WTC11 (cell line): ENCODE measurements around the gene ITPK1. TPM values are rescaled to one million over a fixed set of nuclear protein-coding genes. Genes with fewer than 3 reads are reported as not detected.
A peak's percentile ranks its signal among the peaks of the same experiment; 100 is the strongest.
"Not testable (repeated sequence)": the region's sequence is repeated elsewhere in the genome, so short reads cannot be mapped to it uniquely, and the experiment has no call there.

Source experiments
- ATAC-seq: fragments of 200-7000 bp; cut with Tn5 transposase; 2 replicates; pipeline ENCODE4 v1.10.0; 2021; ENCODE audit warnings: mild to moderate bottlenecking, moderate library complexity
- CTCF ChIA-PET: fragments of 300-600 bp; sonication (Branson Sonifier 250); formaldehyde crosslinking; loops from one replicate; lab custom pipeline; 2021; ENCODE audit warnings: antibody characterized with exemption; lab: Charles Lee
- POLR2A ChIA-PET: fragments of 350-600 bp; sonication (Branson Sonifier 250); formaldehyde crosslinking; loops from one replicate; lab custom pipeline; 2021; ENCODE audit warnings: antibody characterized with exemption; lab: Charles Lee
- DNase-seq: peaks from one replicate; pipeline ENCODE4 v3.0.0; 2021; ENCODE audit warnings: low spot score
- H3K27ac Mint-ChIP-seq: 2 replicates; pipeline ENCODE4 v1.8.0; 2021; ENCODE audit warnings: mixed read lengths
- H3K27me3 Mint-ChIP-seq: 2 replicates; pipeline ENCODE4 v1.8.0; 2021; ENCODE audit warnings: low read depth, mild to moderate bottlenecking, moderate library complexity, mixed read lengths
- H3K36me3 Mint-ChIP-seq: 2 replicates; pipeline ENCODE4 v1.8.0; 2021; ENCODE audit warnings: mixed read lengths
- H3K4me1 Mint-ChIP-seq: 2 replicates; pipeline ENCODE4 v1.8.0; 2022; ENCODE audit warnings: mixed read lengths
- H3K4me3 Mint-ChIP-seq: 2 replicates; pipeline ENCODE4 v1.8.0; 2021; ENCODE audit warnings: mild to moderate bottlenecking, moderate library complexity, mixed read lengths
- H3K9me3 Mint-ChIP-seq: 2 replicates; pipeline ENCODE4 v1.8.0; 2021; ENCODE audit warnings: mixed read lengths
- GABPB1 ChIP-seq: sonication (generic); formaldehyde crosslinking; IDR thresholded peaks from 2 replicates; pipeline ENCODE4 v1.8.1; 2023; ENCODE audit warnings: mild to moderate bottlenecking, missing genetic modification reagents
- KAT7 ChIP-seq: sonication (generic); formaldehyde crosslinking; IDR thresholded peaks from 2 replicates; pipeline ENCODE4 v1.8.1; 2023; ENCODE audit warnings: missing genetic modification reagents, mild to moderate bottlenecking, borderline replicate concordance
- ZNF232 ChIP-seq: sonication (generic); formaldehyde crosslinking; IDR thresholded peaks from 2 replicates; pipeline ENCODE4 v1.8.0; 2022; ENCODE audit warnings: mild to moderate bottlenecking, missing genetic modification reagents
- ZNF263 ChIP-seq: sonication (generic); formaldehyde crosslinking; IDR thresholded peaks from 2 replicates; pipeline ENCODE4 v1.8.1; 2022; ENCODE audit warnings: low read depth, mild to moderate bottlenecking, moderate library complexity, missing genetic modification reagents
- total RNA-seq: library from RNA; stranded (reverse); gene quantifications from 3 replicates; pipeline ENCODE4 v1.2.3, GENCODE V29; 2021
- TF ChIP-seq, protein P1 (sequence below): fragments of 200-600 bp; IDR thresholded peaks from 2 replicates; pipeline ENCODE4 v1.8.0; 2022; ENCODE audit warnings: antibody characterized with exemption
- TF ChIP-seq, protein P2 (sequence below): sonication (generic); formaldehyde crosslinking; IDR thresholded peaks from 2 replicates; pipeline ENCODE4 v1.8.1; 2023; ENCODE audit warnings: mild to moderate bottlenecking, moderate library complexity, missing genetic modification reagents
- TF ChIP-seq, protein P3 (sequence below): sonication (generic); formaldehyde crosslinking; IDR thresholded peaks from 2 replicates; pipeline ENCODE4 v1.8.0; 2023; ENCODE audit warnings: mild to moderate bottlenecking, missing genetic modification reagents
- TF ChIP-seq, protein P4 (sequence below): sonication (generic); formaldehyde crosslinking; IDR thresholded peaks from 2 replicates; pipeline ENCODE4 v1.8.0; 2022; ENCODE audit warnings: mild to moderate bottlenecking, missing genetic modification reagents

The ITPK1 gene
- total RNA-seq, 1 experiment from 2014 or later: 144 TPM

DNA sequence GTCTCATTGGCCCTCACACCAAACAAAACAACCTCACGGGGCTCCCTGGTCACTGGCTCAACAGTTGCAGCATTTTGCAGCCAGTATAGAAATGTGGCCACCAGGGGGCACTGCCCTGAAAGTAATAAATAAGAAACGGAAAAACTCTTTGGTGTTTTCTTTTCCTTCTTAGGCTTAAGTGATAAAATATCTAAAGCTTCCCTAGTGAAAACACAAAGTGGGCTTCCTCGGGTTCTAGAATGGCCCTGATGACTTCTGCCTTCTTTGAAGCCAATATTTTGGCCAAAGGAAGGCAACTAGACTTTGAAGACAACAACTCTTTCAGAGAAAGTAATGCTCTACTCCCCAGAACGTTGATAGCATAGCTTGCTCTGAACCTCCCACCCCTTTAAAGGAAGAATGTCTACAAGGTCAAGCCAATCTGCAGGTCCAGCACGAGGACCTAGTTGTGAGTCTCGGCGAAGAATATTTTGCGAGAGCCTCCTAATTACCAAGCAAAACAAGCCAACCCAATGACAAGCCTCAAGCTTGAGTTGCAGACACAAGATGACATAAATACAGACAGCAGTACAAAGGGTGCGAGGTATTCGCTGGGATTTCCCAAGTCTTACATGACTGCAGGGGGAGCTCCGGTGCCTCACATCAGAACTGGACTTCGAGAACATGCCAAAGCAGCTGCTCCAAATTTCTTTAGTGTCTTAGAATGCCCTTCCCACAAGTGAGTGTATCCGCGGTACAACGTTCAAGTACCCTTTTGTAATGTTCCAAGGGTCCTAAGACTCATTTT, 2.6 kb downstream of the ITPK1 start:
- no peaks in the 10 kb centered on the region; the same call in 1 of the 2 replicates for H3K27me3 Mint-ChIP-seq
- CTCF ChIA-PET: interaction anchor here (0.6 to 5.4 kb wide), 80 partner anchors 8 to 827 kb away, joined by 3 to 131 read pairs (median 5); partner anchors contain the start of genes GON7, LYSET, MOAP1 and UBR7
- H3K36me3 Mint-ChIP-seq: no peaks in the 10 kb centered on the region
- H3K9me3 Mint-ChIP-seq: no peaks in the 10 kb centered on the region
- DNase-seq: peak; percentile 85
- H3K4me3 Mint-ChIP-seq: peak overlapping the region; percentile 86
- TF ChIP-seq GABPB1 (CRISPR knock-in tag) (no peak), KAT7 (CRISPR knock-in tag) (0 out of 2 replicates have a peak, but pooled peaks have one; percentile 59), ZNF232 (CRISPR knock-in tag) (0 out of 2 replicates have a peak, but pooled peaks have one; percentile 4)
- TF ChIP-seq, protein P1, sequence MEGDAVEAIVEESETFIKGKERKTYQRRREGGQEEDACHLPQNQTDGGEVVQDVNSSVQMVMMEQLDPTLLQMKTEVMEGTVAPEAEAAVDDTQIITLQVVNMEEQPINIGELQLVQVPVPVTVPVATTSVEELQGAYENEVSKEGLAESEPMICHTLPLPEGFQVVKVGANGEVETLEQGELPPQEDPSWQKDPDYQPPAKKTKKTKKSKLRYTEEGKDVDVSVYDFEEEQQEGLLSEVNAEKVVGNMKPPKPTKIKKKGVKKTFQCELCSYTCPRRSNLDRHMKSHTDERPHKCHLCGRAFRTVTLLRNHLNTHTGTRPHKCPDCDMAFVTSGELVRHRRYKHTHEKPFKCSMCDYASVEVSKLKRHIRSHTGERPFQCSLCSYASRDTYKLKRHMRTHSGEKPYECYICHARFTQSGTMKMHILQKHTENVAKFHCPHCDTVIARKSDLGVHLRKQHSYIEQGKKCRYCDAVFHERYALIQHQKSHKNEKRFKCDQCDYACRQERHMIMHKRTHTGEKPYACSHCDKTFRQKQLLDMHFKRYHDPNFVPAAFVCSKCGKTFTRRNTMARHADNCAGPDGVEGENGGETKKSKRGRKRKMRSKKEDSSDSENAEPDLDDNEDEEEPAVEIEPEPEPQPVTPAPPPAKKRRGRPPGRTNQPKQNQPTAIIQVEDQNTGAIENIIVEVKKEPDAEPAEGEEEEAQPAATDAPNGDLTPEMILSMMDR: peak; percentile 74
- TF ChIP-seq, protein P2, sequence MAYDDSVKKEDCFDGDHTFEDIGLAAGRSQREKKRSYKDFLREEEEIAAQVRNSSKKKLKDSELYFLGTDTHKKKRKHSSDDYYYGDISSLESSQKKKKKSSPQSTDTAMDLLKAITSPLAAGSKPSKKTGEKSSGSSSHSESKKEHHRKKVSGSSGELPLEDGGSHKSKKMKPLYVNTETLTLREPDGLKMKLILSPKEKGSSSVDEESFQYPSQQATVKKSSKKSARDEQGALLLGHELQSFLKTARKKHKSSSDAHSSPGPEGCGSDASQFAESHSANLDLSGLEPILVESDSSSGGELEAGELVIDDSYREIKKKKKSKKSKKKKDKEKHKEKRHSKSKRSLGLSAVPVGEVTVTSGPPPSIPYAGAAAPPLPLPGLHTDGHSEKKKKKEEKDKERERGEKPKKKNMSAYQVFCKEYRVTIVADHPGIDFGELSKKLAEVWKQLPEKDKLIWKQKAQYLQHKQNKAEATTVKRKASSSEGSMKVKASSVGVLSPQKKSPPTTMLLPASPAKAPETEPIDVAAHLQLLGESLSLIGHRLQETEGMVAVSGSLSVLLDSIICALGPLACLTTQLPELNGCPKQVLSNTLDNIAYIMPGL (CRISPR knock-in tag): peak; percentile 60; the same call in 1 of the 2 replicates
- POLR2A ChIA-PET: interaction anchor here (0.6 to 3.1 kb wide), 4 partner anchors 26 to 365 kb away, joined by 3 to 9 read pairs (median 6); partner anchors contain the start of genes GON7, LYSET, MOAP1 and UBR7
- peaks cover 61% of the 10 kb centered on the region for H3K4me1 Mint-ChIP-seq
- H3K27ac Mint-ChIP-seq: peak overlapping the region; percentile 96
- ATAC-seq: peak; percentile 17

DNA sequence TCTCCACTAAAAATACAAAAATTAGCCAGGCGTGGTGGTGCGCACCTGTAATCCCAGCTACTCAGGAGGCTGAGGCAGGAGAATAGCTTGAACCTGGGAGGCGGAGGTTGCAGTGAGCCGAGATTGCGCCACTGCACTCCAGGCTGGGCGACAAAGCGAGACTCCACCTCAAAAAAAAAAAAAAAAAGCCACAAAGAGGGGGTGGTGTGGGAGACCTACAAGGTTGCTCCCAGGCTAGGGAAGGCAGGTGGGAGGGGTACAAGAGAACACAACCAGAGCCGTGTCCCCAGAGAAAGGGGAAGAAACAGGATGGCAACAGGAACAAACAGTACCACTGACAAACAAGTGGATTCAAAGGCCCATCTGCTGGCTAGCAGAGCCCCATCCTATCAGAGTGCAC, 4.2 kb downstream of the ITPK1 start:
- H3K27ac Mint-ChIP-seq, H3K9me3 Mint-ChIP-seq, H3K27me3 Mint-ChIP-seq, H3K36me3 Mint-ChIP-seq, DNase-seq, H3K4me3 Mint-ChIP-seq, ATAC-seq: not testable (repeated sequence)
- ChIA-PET CTCF (interaction anchor here (0.6 to 3.4 kb wide), 3 partner anchors 95 to 1025 kb away, joined by 3 to 25 read pairs (median 3); partner anchors contain the start of genes GON7 and UBR7), POLR2A (interaction anchor here (0.6 kb wide), 1 partner anchor 15 kb away, joined by 5 read pairs; no protein-coding TSS in a partner anchor)
- H3K4me1 Mint-ChIP-seq: peaks cover 69% of the 10 kb centered on the region

DNA sequence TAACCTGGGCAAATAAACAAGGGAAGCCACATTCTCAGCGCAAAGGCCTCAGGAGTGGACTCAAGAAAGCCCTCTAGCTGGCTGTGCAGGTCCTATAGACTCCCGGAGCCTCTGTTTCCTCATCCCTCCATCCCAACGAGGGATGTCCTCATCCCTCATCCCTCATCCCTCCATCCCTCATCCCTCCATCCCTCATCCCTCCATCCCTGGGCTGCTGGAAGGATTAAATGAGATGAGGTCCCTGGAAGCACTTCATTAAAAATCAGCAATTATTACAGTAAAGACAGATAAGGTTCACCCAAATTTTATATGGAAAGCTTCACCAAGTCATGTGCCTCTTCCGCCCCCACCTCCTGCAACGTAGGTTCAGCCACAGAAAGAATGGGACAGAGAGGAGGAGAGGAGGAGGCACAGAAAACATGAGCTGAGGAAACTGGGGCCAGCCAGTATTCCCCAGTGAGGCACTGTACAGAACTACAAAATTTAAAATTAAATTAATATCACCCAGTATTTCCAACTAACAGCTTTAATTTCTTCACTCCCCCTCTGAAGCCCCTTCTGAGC, 4.8 kb downstream of the ITPK1 start:
- CTCF ChIA-PET: interaction anchor here (0.6 to 1.4 kb wide), 2 partner anchors 9 to 23 kb away, joined by 3 to 6 read pairs; no protein-coding TSS in a partner anchor
- H3K4me3 Mint-ChIP-seq: no peak overlapping the region

More for the DNA sequence above, 4.8 kb downstream of the ITPK1 start:
- POLR2A ChIA-PET: no interaction called here
- peaks cover 67% of the 10 kb centered on the region for H3K4me1 Mint-ChIP-seq
- no peaks in the 10 kb centered on the region for H3K27me3 Mint-ChIP-seq
- DNase-seq: no peak
- H3K36me3 Mint-ChIP-seq: no peaks in the 10 kb centered on the region
- peak; percentile 80; the same call in 1 of the 2 replicates for TF ChIP-seq ZNF263 (CRISPR knock-in tag)
- TF ChIP-seq, protein P3, sequence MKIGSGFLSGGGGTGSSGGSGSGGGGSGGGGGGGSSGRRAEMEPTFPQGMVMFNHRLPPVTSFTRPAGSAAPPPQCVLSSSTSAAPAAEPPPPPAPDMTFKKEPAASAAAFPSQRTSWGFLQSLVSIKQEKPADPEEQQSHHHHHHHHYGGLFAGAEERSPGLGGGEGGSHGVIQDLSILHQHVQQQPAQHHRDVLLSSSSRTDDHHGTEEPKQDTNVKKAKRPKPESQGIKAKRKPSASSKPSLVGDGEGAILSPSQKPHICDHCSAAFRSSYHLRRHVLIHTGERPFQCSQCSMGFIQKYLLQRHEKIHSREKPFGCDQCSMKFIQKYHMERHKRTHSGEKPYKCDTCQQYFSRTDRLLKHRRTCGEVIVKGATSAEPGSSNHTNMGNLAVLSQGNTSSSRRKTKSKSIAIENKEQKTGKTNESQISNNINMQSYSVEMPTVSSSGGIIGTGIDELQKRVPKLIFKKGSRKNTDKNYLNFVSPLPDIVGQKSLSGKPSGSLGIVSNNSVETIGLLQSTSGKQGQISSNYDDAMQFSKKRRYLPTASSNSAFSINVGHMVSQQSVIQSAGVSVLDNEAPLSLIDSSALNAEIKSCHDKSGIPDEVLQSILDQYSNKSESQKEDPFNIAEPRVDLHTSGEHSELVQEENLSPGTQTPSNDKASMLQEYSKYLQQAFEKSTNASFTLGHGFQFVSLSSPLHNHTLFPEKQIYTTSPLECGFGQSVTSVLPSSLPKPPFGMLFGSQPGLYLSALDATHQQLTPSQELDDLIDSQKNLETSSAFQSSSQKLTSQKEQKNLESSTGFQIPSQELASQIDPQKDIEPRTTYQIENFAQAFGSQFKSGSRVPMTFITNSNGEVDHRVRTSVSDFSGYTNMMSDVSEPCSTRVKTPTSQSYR (CRISPR knock-in tag): no peak
- TF ChIP-seq, protein P4, sequence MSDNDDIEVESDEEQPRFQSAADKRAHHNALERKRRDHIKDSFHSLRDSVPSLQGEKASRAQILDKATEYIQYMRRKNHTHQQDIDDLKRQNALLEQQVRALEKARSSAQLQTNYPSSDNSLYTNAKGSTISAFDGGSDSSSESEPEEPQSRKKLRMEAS (CRISPR knock-in tag): no peak
- no peak for ATAC-seq
- no peaks in the 10 kb centered on the region for H3K9me3 Mint-ChIP-seq
- no peak overlapping the region; the same call in 1 of the 2 replicates for H3K27ac Mint-ChIP-seq
